Metanephros (tissue), 1 donor: ENCODE results near the gene ILK. TPM values are rescaled to one million over a fixed set of nuclear protein-coding genes. Genes with fewer than 3 reads are reported as not detected.

Experiments
- total RNA-seq: library from RNA; depleted of rRNA; stranded (reverse); fragments of >200 nt; gene quantifications from one replicate; pipeline ENCODE4 v1.2.3, GENCODE V29; 2014

The ILK gene
- total RNA-seq, result 143 TPM

GRCh38 chr11:6603287-6604080 lies at the start of gene ILK, which contains the start of gene RRP8:
ILK (plus strand) TSS chr11:6603774; CDS start chr11:6604272, 498 bp downstream.
RRP8 (minus strand) TSS chr11:6603616; CDS start chr11:6603502, 114 bp downstream.

GRCh38 chr11:6612213-6613041 lies 8.9 kb downstream of the ILK start, which contains the start of gene TAF10:
TAF10 (minus strand) TSS chr11:6612216; CDS start chr11:6612189, 27 bp downstream.

GRCh38 chr11:6619004-6619745 lies 15.6 kb downstream of the ILK start, which contains the start of gene TPP1:
TPP1 (minus strand) TSS chr11:6619422; CDS start chr11:6619400, 22 bp downstream.

GRCh38 chr11:6655790-6656583 lies 52.4 kb downstream of the ILK start, which contains the start of gene DCHS1:
DCHS1 (minus strand) TSS chr11:6655809; CDS start chr11:6641613, 14,196 bp downstream.

Other genes starting within 250 kb of the ILK start
- 27.4 TPM for gene SMPD1, start 213.3 kb upstream of the ILK start, total RNA-seq
- gene APBB1, start 184.7 kb upstream of the ILK start, total RNA-seq, result 61.8 TPM
- 2.5 TPM for gene HPX, start 162.8 kb upstream of the ILK start, total RNA-seq
- 48.8 TPM for gene TRIM3, start 129.8 kb upstream of the ILK start, total RNA-seq
- 44.1 TPM for gene ARFIP2, start 122.4 kb upstream of the ILK start, total RNA-seq
- 22.5 TPM for gene TIMM10B, start 122.3 kb upstream of the ILK start, total RNA-seq
- 11.6 TPM for gene DNHD1, start 106.5 kb upstream of the ILK start, total RNA-seq
- 19.6 TPM for gene RRP8, start 158 bp upstream of the ILK start, total RNA-seq
- 56.2 TPM for gene TAF10, start 8.4 kb downstream of the ILK start, total RNA-seq
- 113 TPM for gene TPP1, start 15.6 kb downstream of the ILK start, total RNA-seq
- 73.7 TPM for gene DCHS1, start 52.0 kb downstream of the ILK start, total RNA-seq
- gene MRPL17, start 79.6 kb downstream of the ILK start, total RNA-seq, result 40.5 TPM
- gene OR2AG2, start 168.2 kb downstream of the ILK start, total RNA-seq, result 0.18 TPM
- not detected for gene OR2AG1, start 179.2 kb downstream of the ILK start, total RNA-seq
- gene OR6A2, start 195.9 kb downstream of the ILK start, total RNA-seq, result 0.41 TPM
- not detected for gene OR10A5, start 241.9 kb downstream of the ILK start, total RNA-seq